Measurements from ENCODE around the gene LCN12. TPM values are rescaled to one million over a fixed set of nuclear protein-coding genes. Genes with fewer than 3 reads are reported as not detected.
A peak's percentile ranks its signal among the peaks of the same experiment; 100 is the strongest.

The LCN12 gene
- total RNA-seq, 1 experiment from 2014 or later, result 2.1 TPM

- Histone ChIP-seq H3K27me3 (ENCODE audit: insufficient read depth, low read length) (no peaks in the 10 kb centered on the region), H4K91ac (ENCODE audit: insufficient read length, low read depth, low read length) (no peak overlapping the region), H3K18ac (ENCODE audit: insufficient read length, low read depth, low read length) (no peak overlapping the region), H3K4ac (ENCODE audit: low read depth, low read length) (no peak overlapping the region), H3T11ph (ENCODE audit: low read length) (no peak overlapping the region), H3K79me1 (ENCODE audit: insufficient read depth, low read depth, low read length, poor library complexity, severe bottlenecking) (peaks cover 3% of the 10 kb centered on the region), H3K23me2 (ENCODE audit: insufficient read length, low read depth, low read length, poor library complexity, severe bottlenecking) (no peaks in the 10 kb centered on the region), H3K4me1 (ENCODE audit: insufficient read depth, low read length) (no peaks in the 10 kb centered on the region), H3K14ac (ENCODE audit: insufficient read depth, low read length) (no peak overlapping the region), H2BK12ac (ENCODE audit: insufficient read length, low read depth, low read length) (no peak overlapping the region), H3K9ac (ENCODE audit: extremely low read depth, insufficient read length, low read length) (no peak overlapping the region), H2BK5ac (ENCODE audit: insufficient read length, low read length) (no peak overlapping the region), H2AFZ (ENCODE audit: low read length) (no peak overlapping the region), H4K20me1 (ENCODE audit: control insufficient read depth, insufficient read depth, insufficient read length) (no peaks in the 10 kb centered on the region), H3K79me2 (ENCODE audit: insufficient read depth, low read length) (no peaks in the 10 kb centered on the region), H3K4me2 (ENCODE audit: insufficient read depth, insufficient read length, low read length) (no peak overlapping the region), H4K5ac (ENCODE audit: insufficient read length, low read depth, low read length) (no peak overlapping the region), H2BK20ac (ENCODE audit: low read depth, low read length, poor library complexity, severe bottlenecking) (no peak overlapping the region), H2AK5ac (ENCODE audit: insufficient read length, low read length) (no peak overlapping the region), H4K8ac (replicated peaks; ENCODE audit: insufficient read length, low read depth, low read length) (no peak overlapping the region), H3K27ac (ENCODE audit: insufficient read length, low read depth, low read length) (no peak overlapping the region), H3K23ac (ENCODE audit: insufficient read length, low read depth, low read length) (no peak overlapping the region), H2BK120ac (ENCODE audit: low read depth, low read length, poor library complexity, severe bottlenecking) (no peak overlapping the region), H3K9me3 (ENCODE audit: control insufficient read depth, low read depth, low read length) (no peaks in the 10 kb centered on the region), H3K56ac (ENCODE audit: insufficient read length, low read depth, low read length) (no peak overlapping the region), H2BK15ac (ENCODE audit: low read depth, low read length) (no peak overlapping the region)
- no peaks in the 10 kb centered on the region for H3K9me3 Mint-ChIP-seq
- TF ChIP-seq CTCF (conservative IDR thresholded peaks at IDR 0.05), result no peak
- no peak for DNase-seq
- no peaks in the 10 kb centered on the region for H3K27me3 Mint-ChIP-seq (ENCODE audit: low read depth)
- no peak overlapping the region for H3K4me3 Mint-ChIP-seq
- no peaks in the 10 kb centered on the region for H3K4me1 Mint-ChIP-seq
- H3K27ac Mint-ChIP-seq, result peak overlapping the region in 1 of 3 experiments; percentile 24; a peak in 2 of 7 replicates
- WGBS (ENCODE audit: extremely low coverage, insufficient read length, low lambda C conversion rate), result no CpG with 5 or more reads among the region's 21 CpGs
- H3K36me3 Mint-ChIP-seq (ENCODE audit: insufficient read depth in 1 of 3, low read depth in 3 of 3), result peaks cover 35 to 61% (median 54%) of the 10 kb centered on the region in 3 experiments; a peak in 6 of 7 replicates
Measured at GRCh38 chr9:136915632-136916329, 36.3 kb upstream of the LCN12 start.
